Panc1 (cell line): Measurements from ENCODE around the gene ARX. TPM values are rescaled to one million over a fixed set of nuclear protein-coding genes. Genes with fewer than 3 reads are reported as not detected.

ENCODE experiments used
- ATAC-seq: fragments of 200-7000 bp; cut with Tn5 transposase; 2 replicates; pipeline ENCODE4 v1.9.1; 2020; ENCODE audit warnings: mild to moderate bottlenecking, moderate library complexity
- BruUV-seq: library from RNA; stranded (reverse); fragments of 400-500 nt; replicated peaks from 2 replicates; lab custom pipeline; 2021; lab: Mats Ljungman, UMichigan
- CTCF ChIA-PET: fragments of 300-600 bp; sonication (Branson Sonifier 250); formaldehyde crosslinking; loops from one replicate; lab custom pipeline; 2022; ENCODE audit warnings: antibody characterized with exemption; lab: Charles Lee
- POLR2A ChIA-PET: fragments of 300-600 bp; sonication (Branson Sonifier 250); formaldehyde crosslinking; loops from one replicate; lab custom pipeline; 2022; ENCODE audit warnings: antibody characterized with exemption; lab: Charles Lee
- DNase-seq: peaks from one replicate; pipeline ENCODE4 v3.0.0-alpha.2; 2010; ENCODE audit warnings: low read depth, low spot score
- H3K27ac ChIP-seq: 2 replicates; pipeline ENCODE4 v1.5.1; 2011; ENCODE audit warnings: mild to moderate bottlenecking, low read length, inconsistent platforms
- H3K27me3 ChIP-seq: fragments of 200-500 bp; sonication (Bioruptor generic); 2 replicates; pipeline ENCODE4 v1.6.0; 2014; ENCODE audit warnings: low read length, inconsistent platforms; ENCODE audit not compliant: control insufficient read depth, insufficient read depth
- H3K36me3 ChIP-seq: fragments of 200-500 bp; sonication (Bioruptor generic); 2 replicates; pipeline ENCODE4 v1.5.1; 2014; ENCODE audit warnings: inconsistent platforms, mild to moderate bottlenecking, low read length, moderate library complexity; ENCODE audit not compliant: control insufficient read depth, insufficient read depth
- H3K4me1 ChIP-seq: 2 replicates; pipeline ENCODE4 v1.5.1; 2011; ENCODE audit warnings: inconsistent platforms, mild to moderate bottlenecking, low read length, moderate library complexity; ENCODE audit not compliant: control insufficient read depth, insufficient read depth
- H3K4me3 ChIP-seq, 2 experiments: 2 replicates each; pipeline ENCODE4 v1.5.1; 2011 to 2012; ENCODE audit warnings: low read depth in 2 of 2, low read length in 2 of 2, mild to moderate bottlenecking in 2 of 2, inconsistent platforms in 1 of 2, moderate library complexity in 1 of 2
- H3K9me3 ChIP-seq: fragments of 200-500 bp; sonication (Bioruptor generic); 2 replicates; pipeline ENCODE4 v1.5.1; 2014; ENCODE audit warnings: low read depth, mild to moderate bottlenecking, inconsistent platforms, low read length, moderate library complexity; ENCODE audit not compliant: control insufficient read depth, insufficient read depth
- POLR2AphosphoS5 ChIP-seq: IDR thresholded peaks from 2 replicates; pipeline ENCODE4 v1.6.1; 2012; ENCODE audit warnings: mild to moderate bottlenecking, low read depth, low read length, moderate library complexity
- SIN3A ChIP-seq: IDR thresholded peaks from 2 replicates; pipeline ENCODE4 v1.6.1; 2012; ENCODE audit warnings: low read depth, mild to moderate bottlenecking, low read length, moderate library complexity, borderline replicate concordance; ENCODE audit not compliant: insufficient read depth
- TCF7L2 ChIP-seq: IDR thresholded peaks from 2 replicates; pipeline ENCODE4 v1.6.1; 2011; ENCODE audit warnings: mild to moderate bottlenecking, low read depth, low read length, inconsistent platforms
- in situ Hi-C: cut with HindIII; loops from 2 replicates; pipeline ENCODE4 v1.10.0; 2016; ENCODE audit warnings: low sequenced_read_pairs, low pct_unique_long_range_greater_than_20kb
- intact Hi-C: fragments of 100-400 bp; cut with micrococcal nuclease; formaldehyde crosslinking; loops from one replicate; pipeline ENCODE4 v1.10.0; 2022; ENCODE audit not compliant: unreplicated experiment
- total RNA-seq: library from RNA; stranded (reverse); gene quantifications from one replicate; pipeline ENCODE4 v1.2.1, GENCODE V29; 2021; ENCODE audit not compliant: unreplicated experiment
- TF ChIP-seq, protein P1 (sequence below), 2 experiments: IDR thresholded peaks; 2 replicates each; pipeline ENCODE4 v1.6.1; 2011 to 2012; ENCODE audit warnings: low read depth in 2 of 2, control low read depth in 1 of 2, low read length in 1 of 2, mild to moderate bottlenecking in 1 of 2, moderate library complexity in 1 of 2; ENCODE audit not compliant: insufficient read depth in 1 of 2
- TF ChIP-seq, protein P2 (sequence below): fragments of 450-650 bp; IDR thresholded peaks from 2 replicates; pipeline ENCODE4 v1.5.1; 2017; ENCODE audit warnings: mild to moderate bottlenecking

The ARX gene
- total RNA-seq, 1 experiment from 2014 or later: 0.15 TPM

DNA sequence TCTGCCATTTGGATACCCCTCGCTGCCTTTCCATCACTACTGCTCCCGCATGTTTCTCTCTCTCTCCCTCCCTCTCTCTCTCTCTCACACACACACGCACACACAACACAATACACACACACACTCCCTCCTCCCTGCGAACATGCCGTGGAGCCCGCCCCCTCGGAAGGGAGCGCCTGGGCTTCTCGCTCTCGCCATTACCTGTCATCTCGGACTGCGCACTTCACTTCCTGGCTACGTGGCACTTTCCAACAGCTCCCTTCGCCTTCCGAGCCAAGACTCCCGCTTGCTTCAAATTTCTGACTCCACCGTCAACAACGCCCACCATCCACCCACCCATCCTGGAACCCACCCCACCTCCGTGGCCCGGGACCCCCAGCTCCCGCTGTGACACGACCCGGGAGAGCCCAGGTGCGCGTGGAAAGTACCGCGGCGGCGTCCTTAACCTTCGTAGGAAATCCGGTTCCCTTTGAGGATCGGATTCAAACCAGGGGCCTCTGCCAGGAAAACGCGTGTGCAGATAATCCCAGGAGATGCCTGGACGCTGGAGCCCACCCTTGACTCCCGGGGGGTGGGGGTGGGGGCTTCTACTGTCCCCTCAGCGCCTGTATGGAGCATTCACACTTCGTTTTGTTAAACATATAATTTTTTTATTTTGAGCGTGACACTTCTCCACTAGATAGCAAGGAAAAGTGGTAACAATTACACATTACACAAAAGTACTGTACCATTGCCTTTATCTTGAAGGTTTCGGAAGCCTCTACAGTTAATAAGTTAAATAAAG lies 12.5 kb downstream of the ARX start:
- Histone ChIP-seq H3K4me3 (peak overlapping the region; percentile 4 to 20; a peak in 1 of 4 replicates), H3K27me3 (peaks cover 14% of the 10 kb centered on the region), H3K36me3 (no peaks in the 10 kb centered on the region), H3K27ac (no peak overlapping the region), H3K4me1 (no peaks in the 10 kb centered on the region), H3K9me3 (no peaks in the 10 kb centered on the region)
- in situ Hi-C loops: no loop called here
- BruUV-seq: no TSS peak
- ChIA-PET CTCF (no interaction called here), POLR2A (no interaction called here)
- TF ChIP-seq, protein P1, sequence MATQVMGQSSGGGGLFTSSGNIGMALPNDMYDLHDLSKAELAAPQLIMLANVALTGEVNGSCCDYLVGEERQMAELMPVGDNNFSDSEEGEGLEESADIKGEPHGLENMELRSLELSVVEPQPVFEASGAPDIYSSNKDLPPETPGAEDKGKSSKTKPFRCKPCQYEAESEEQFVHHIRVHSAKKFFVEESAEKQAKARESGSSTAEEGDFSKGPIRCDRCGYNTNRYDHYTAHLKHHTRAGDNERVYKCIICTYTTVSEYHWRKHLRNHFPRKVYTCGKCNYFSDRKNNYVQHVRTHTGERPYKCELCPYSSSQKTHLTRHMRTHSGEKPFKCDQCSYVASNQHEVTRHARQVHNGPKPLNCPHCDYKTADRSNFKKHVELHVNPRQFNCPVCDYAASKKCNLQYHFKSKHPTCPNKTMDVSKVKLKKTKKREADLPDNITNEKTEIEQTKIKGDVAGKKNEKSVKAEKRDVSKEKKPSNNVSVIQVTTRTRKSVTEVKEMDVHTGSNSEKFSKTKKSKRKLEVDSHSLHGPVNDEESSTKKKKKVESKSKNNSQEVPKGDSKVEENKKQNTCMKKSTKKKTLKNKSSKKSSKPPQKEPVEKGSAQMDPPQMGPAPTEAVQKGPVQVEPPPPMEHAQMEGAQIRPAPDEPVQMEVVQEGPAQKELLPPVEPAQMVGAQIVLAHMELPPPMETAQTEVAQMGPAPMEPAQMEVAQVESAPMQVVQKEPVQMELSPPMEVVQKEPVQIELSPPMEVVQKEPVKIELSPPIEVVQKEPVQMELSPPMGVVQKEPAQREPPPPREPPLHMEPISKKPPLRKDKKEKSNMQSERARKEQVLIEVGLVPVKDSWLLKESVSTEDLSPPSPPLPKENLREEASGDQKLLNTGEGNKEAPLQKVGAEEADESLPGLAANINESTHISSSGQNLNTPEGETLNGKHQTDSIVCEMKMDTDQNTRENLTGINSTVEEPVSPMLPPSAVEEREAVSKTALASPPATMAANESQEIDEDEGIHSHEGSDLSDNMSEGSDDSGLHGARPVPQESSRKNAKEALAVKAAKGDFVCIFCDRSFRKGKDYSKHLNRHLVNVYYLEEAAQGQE (IDR thresholded peaks at IDR 0.05; ENCODE audit: insufficient read depth in 1 of 2, low read depth in 2 of 2, low read length in 1 of 2): no peak
- TF ChIP-seq TCF7L2 (no peak), SIN3A (no peak), POLR2AphosphoS5 (no peak)
- TF ChIP-seq, protein P2, sequence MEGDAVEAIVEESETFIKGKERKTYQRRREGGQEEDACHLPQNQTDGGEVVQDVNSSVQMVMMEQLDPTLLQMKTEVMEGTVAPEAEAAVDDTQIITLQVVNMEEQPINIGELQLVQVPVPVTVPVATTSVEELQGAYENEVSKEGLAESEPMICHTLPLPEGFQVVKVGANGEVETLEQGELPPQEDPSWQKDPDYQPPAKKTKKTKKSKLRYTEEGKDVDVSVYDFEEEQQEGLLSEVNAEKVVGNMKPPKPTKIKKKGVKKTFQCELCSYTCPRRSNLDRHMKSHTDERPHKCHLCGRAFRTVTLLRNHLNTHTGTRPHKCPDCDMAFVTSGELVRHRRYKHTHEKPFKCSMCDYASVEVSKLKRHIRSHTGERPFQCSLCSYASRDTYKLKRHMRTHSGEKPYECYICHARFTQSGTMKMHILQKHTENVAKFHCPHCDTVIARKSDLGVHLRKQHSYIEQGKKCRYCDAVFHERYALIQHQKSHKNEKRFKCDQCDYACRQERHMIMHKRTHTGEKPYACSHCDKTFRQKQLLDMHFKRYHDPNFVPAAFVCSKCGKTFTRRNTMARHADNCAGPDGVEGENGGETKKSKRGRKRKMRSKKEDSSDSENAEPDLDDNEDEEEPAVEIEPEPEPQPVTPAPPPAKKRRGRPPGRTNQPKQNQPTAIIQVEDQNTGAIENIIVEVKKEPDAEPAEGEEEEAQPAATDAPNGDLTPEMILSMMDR: no peak
- no peak for ATAC-seq
- intact Hi-C loops: no loop called here
- no peak for DNase-seq

DNA sequence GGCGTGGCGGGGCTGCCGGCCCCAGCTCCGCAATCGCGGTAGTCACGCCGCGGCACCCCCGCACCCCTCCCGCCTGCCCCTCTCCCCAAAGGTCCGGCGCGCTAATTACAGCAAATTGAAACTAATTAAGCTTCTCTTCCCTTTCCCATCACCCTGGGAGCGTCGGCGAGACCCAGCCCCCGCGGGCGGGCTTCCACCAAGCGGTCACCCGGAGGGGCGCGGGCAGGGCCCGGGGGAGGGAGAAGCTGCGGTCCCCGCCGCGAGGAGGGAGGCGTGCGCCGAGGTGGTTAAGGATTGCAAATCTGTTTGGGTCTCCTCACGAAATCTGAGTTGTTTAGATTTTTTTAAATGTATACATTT lies 13.1 kb downstream of the ARX start:
- Histone ChIP-seq H3K27ac (no peak overlapping the region), H3K36me3 (no peaks in the 10 kb centered on the region), H3K27me3 (peaks cover 9% of the 10 kb centered on the region), H3K9me3 (no peaks in the 10 kb centered on the region), H3K4me1 (no peaks in the 10 kb centered on the region), H3K4me3 (peak overlapping the region in 1 of 2 experiments; percentile 20; a peak in 1 of 4 replicates)
- TF ChIP-seq TCF7L2 (no peak), SIN3A (no peak), POLR2AphosphoS5 (no peak)
- TF ChIP-seq, protein P1 (IDR thresholded peaks at IDR 0.05; ENCODE audit: insufficient read depth in 1 of 2, low read depth in 2 of 2, low read length in 1 of 2): no peak
- POLR2A ChIA-PET: no interaction called here
- ATAC-seq (no peak), DNase-seq (no peak)
- in situ Hi-C loops: no loop called here
- BruUV-seq: no TSS peak
- CTCF ChIA-PET: no interaction called here
- intact Hi-C loops: no loop called here
